IPS-11a (cell line): ENCODE results near the gene TBC1D22A.

Experiments
- H3K4me3 ChIP-seq: one replicate; pipeline ENCODE4 v1.5.1; 2013; ENCODE audit warnings: low read depth, low read length, control low read depth

Gene TBC1D22A

DNA sequence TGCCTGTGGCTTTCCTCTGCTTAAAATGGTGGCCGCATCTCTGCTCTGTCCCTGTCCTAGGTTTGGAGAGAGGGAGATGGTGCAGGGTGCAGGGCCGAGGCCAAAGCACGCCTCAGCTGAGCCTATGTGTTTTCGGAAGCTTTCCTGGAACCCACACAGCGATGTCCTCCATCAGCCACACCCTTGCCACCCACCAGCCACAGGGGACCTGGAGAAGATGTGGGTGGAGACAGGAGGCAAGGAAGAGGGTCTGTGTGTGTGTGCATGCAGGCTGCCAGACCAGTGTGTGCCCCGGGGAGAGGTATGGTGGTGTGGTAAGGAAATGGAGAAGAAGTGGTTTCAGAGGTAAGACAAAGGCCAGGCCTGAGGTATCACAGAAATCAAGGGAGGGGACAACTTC, 155.7 kb downstream of the TBC1D22A start:
- no peak overlapping the region for H3K4me3 ChIP-seq

DNA sequence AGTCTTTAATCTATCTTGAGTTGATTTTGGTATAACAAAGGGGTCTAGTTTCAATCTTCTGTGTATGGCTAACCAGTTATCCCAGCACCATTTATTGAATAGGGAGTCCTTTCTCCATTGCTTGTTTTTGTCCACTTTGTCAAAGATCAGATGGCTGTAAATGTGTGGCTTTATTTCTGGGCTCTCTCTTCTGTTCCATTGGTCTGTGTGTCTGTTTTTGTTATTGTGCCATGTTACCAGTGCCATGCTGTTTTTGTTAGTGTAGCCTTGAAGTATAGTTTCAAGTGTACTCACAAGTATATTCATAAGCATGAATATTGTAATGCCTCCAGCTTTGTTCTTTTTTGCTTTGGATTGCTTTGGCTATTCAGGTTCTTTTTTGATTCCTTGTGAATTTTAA, 159.6 kb downstream of the TBC1D22A start:
- H3K4me3 ChIP-seq: no peak overlapping the region

DNA sequence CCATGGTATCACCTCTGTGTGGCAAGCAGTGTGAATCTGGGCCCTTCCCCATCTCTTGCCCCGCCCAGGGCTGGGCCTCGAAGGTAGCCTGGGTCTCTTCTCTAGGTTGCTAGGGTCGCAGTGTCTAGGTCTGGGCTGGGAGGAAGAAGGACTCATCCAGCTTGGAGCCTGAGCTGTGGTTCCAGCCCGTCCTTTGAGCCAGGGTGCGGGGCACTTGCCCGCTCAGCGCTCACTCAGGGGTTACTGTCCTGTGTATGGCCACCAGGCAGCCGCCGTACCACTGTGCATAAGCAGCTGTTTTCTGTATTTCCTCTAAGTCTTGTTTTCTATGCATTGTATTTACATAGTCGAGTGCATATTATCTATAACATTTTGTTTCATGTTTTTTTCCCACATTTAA, 160.9 kb downstream of the TBC1D22A start:
- no peak overlapping the region for H3K4me3 ChIP-seq

DNA sequence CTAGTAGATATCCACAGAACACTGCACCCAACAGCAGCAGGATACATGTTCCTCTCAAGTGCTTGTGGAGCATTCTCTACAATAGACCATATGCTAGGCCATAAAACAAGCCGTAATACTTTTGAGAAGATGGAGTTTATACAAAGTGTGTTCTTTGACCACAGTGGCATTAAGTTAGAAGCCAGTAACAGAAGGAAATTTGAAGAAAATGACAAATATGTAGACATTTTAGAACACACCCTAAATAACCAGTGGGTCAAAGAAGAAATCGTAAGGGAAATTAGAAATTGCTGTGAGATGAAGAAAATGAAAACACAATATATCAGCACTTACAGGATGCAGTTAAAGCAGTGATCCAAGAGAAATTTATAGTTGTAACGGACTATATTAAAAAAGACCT, 163.4 kb downstream of the TBC1D22A start:
- no peak overlapping the region for H3K4me3 ChIP-seq

DNA sequence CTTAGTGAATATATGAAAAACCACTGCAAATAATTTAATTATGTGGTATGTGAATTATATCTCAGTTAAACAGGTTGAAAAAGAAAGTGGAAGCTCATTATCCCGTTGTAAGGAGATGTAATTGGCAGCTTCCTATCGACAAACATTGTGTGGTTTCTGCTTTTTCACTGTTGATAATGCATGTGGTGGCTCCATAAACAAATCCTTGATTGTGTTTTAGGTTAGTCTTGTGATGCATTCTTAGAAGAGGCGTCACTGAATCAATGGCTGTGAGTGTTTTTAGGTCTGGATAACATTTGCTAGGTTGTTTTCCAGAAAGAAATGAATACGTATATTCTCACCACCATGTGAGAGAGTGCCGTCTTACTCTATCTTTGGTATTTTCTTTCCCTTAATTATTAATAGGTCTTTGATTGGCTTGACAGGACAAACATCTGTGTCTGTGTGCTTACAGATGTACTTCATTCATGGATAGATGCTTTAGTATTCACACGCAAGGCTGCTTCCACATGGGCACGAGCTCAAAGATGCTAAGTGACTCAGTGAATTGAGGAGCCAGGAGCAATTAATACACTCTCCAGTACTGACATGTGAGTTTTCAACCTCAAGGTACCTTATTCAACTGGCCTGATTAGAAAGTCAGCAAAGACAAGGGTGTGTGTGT, 166.7 kb downstream of the TBC1D22A start:
- no peak overlapping the region for H3K4me3 ChIP-seq

DNA sequence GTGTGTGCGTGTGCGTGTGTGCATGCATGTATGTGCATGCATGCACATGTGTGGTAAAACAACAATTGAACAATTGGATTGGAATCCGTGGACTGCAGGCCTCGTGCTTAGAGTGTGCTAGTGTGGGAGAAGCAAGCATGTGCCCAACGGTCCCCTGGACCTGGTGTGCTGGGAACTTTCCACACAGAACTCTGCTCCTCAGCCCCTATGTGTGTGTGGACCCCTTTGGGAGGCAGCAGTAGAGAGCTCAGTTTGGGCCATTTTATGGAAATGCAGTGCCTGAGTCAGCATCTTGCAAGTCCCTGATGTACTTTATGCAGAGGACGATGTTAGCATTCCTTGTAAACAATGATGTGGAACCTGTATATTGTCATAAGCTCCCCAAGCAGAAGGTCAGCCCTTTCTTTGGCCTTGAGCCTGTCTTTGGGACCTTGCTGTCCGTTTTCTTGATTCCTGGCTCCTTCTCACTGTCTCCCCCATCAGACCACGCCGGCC, 167.3 kb downstream of the TBC1D22A start:
- no peak overlapping the region for H3K4me3 ChIP-seq

DNA sequence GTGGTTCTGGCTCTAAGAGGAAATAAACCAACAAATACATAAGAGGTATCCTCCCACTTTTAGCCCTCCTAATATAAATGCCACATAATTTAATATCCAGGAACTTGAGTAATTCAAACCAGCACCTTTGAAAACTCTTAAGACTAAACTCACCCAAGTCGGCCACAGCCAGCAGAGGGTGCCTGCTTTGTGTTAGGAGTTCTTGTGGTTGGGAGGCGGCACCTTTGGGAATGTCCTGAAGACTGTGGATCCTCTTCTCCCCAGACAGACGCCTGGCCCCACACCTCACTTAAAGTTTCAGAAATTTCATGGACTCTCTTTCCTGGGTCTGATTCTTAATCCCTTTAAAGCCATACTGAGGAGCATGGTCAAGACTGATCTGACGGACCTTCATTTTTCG, 169.0 kb downstream of the TBC1D22A start:
- H3K4me3 ChIP-seq: no peak overlapping the region

DNA sequence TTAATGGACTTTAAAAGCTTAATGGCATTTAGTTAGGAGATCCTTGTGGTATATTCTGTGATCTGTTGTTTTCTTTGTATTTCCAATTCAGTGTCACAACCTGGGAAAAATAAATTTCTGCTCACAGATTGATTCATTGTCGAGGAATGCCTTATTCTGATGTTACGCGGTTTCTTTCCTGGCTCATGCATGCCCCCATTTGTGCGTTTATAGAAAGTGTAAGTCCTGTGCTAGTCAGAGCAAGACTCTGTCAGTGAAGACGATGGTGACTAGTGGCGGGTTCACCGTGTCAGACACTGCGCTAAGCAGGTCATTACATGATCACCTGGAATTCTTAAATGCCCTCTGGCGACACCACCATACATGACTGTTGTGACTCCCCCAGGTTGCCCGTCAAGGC, 169.4 kb downstream of the TBC1D22A start:
- no peak overlapping the region for H3K4me3 ChIP-seq

DNA sequence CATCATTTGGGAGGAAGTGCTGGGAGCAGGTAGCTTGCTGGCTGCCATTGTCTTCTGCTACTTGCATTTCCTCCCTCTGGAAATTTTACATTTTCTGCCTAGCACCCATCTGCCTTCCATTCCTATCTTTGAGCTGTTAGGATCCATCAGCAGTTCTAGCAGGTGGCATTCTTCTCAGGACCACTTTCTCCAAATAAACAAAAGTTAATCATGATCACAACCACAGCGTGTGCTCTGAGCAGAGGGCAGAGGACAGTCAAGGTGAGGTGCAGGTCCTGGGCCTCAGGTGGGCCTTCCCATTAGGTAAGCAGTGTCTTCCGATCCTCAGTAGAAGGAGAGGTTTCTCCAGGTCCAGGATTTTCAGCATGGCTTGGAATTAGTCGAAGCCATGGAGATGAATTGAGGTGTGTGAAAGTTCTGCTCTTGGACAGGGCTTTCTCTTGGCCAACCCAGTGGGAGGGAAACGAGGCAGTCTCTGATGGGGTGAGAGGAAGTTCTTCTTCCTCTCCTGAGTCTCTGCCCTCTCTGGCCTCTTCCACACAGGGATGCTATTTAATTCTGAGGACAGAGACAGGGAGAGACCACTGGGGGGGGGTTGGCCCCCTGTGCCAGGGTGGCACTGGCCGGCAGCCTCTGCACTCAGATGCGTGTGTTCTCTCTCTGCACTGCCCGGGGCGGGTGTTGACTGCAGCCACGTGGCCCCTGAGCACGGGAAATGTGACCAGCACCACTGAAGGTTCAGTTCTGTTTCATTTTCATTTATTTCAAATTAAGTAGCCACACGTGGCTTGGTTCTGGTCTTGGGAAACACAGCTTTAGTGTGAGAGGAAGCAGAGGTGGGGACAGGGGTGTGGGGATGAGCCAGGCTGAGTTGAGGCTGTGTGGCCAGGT, 170.8 kb downstream of the TBC1D22A start:
- no peak overlapping the region for H3K4me3 ChIP-seq

DNA sequence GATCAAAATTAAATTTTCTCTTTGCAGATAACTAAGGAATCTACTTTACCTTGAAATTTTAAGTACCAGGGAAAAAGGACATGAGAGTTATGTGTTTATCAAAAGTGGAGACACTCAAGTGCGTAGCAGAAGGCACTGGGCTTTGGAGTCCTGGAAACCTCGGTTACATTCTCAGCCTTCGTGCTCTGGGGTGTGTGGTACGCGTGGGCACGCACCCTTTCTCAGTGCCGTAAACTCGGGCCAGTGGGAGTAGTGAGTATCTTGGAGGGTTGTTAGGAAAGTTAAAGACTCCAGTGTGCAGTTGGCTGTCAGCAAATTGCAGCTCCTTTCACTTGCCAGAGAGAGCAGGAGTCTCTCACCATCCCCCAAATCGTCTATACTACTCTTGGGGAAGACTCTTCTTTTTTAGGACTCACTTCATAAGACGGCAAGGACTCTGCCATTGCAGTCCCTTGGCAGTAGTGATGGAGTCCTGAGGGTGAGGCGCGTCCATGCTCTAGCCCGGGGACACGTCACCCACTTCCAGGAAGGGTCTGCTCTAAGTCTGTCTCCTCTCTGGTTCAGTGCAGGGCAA, 171.8 kb downstream of the TBC1D22A start:
- H3K4me3 ChIP-seq: no peak overlapping the region

DNA sequence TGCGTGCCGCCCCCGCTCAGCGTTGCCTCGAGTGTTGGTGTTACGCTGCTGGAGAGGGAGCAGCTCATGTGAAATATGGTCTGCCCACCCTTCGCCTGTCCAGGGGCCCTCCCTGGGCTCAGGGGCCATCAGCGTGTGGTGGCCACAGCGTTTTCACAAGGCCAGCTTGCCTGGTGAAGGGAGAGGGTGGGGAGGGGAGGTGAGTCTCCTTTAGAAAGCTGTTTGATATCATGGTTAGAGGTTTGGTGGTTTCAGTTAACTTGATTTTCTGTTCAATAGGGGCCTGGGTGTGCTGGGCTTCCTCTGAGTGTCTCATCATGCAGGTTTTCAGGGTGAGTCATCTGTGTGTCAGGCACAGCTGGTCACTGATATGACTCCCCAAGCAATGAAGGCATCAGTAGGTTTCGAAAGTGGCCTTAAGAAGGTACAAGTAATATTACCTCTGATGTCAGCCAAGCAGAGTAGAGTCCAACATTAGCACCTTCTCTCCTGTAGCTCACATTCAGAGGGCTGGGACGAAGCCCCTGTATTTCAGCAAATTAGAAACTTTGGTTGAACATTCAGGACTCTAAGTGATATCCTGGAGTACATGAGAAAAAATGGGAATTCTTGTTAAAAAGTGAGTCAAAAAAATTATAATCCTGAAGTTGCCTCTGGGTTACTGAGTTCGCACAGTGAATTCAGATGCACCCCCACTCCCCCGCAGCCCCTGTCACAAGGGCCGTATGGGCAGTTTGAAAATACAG, 172.5 kb downstream of the TBC1D22A start:
- no peak overlapping the region for H3K4me3 ChIP-seq

DNA sequence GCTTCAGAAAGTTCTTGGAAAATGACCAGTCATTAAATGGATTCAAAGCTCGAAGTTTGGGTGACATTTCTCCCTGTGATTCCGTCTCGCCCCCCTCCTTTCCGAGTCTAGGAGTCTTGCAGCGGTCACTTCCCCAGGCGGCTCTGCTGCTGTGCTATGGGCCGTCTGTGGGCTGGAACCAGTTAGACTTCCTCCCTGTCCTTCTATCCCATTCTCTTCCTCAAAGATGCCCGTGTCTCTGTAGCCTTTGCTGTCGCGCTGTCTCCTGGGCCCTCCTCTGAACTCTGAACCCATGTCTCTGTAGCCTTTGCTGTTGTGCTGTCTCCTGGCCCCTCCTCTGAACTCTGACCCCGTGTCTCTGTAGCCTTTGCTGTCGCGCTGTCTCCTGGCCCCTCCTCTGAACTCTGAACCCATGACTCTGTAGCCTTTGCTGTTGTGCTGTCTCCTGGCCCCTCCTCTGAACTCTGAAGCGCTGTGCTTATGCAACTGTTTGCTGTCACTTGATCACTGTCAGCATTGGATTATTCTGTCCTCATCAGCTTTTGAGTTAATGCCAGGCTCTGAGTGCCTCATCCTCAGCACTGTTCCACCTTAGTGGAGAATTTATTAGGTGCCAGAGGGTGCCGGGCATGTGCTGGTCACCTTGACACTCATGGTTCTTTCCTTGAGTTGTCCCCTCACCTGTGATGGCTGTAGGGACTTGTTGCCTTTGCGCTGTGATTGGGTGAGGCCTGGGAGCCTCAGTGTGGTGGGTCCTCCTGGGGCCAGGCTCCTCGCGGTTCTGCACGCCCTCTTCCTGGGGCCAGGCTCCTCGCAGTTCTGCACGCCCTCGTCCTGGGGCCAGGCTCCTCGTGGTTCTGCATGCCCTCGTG, 173.3 kb downstream of the TBC1D22A start:
- H3K4me3 ChIP-seq: no peak overlapping the region

DNA sequence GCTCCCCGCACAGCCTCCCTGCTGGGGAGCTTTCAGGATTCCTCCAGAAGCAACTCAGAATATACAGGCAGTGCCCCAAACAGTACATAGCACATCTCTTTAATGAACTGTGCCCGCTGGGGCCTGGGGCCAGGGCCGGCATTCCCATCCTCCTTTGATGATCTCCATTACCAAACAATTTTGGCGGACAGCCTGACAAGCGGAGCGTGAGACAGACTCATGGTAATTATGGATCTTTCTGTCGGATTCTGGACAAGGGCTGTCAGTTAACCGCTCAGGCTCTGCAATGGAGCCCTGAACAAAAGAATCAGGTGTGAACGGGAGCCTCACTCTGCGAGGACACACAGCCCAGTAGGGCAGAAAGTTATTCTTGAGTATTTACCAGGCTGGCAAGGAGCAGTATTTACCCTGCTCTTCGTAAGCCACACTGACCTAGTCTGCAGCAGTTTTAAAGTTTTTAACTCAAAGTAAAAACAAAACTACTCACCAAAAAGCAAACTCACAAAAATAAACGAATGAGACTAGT, 174.0 kb downstream of the TBC1D22A start:
- no peak overlapping the region for H3K4me3 ChIP-seq

DNA sequence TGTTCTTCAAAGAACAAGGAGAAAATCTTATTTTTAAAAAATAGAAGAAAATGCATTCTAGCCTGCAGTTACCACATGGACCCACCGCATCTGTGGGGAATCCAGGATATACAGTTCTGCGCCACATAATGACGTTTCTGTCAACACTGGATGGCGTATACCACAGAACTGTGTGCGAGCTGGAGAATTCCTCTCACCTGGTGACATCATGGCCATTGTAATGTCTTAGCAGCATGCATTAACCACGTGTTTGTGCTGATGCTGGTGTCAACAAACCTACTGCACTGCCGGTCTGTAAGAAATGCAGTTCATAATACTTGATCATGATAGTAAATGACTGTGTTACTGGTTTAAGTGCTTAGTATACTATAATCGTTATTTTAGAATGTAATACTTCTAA, 174.7 kb downstream of the TBC1D22A start:
- no peak overlapping the region for H3K4me3 ChIP-seq

DNA sequence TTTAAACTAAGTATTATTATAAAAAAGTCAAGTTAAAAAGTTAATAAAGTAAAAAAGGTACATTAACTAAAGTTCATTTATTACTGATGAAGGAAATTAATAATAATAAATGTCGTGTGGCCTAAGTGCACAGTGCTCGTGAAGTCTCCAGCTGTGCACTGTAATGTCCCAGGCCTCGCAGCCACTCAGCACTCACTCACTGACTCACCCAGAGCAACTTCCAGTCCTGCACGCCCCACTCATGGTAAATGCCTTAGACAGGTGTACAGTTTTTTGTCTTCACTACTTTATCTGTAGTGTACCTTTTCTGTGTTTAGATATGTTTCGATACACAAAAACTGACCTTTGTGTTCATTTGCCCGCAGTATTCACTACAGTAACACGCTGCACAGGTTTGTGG, 175.5 kb downstream of the TBC1D22A start:
- no peak overlapping the region for H3K4me3 ChIP-seq

DNA sequence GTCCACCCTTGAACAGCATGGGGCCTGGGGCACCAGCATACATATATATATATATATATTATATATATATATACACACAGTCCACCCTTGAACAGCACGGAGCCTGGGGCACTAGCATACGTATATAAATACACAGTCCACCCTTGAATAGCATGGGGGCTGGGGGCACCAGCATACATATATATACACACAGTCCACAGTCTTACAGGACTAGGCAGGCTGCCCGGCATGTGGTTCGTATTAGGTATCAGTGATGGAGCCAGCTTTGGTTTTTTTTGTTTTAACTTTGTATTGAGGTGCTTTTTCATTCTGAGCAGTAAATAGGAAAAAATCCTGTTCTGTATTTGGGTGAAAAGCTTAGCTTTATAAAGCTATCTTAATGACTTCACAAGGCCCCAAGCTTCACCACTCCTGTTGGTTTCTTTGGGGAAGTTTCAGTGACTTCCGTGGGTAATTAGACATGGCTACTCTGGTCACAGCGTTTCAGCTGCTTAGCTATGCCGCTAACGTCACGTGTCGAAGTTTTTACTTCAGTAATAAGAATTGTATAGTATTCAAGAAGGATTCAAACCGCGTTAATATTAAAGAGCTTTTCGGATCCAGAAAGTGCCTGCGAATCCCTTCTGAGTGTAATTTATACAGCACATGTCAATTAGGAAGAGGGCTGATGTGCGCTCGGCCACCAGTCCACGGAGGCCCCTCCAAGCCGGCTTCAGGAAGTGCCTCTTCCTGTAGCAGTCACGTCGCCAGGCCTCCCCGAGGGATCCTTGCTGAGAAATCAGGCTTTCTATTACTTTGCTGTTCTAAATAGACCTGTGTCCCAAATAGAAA, 179.7 kb downstream of the TBC1D22A start:
- no peak overlapping the region for H3K4me3 ChIP-seq

DNA sequence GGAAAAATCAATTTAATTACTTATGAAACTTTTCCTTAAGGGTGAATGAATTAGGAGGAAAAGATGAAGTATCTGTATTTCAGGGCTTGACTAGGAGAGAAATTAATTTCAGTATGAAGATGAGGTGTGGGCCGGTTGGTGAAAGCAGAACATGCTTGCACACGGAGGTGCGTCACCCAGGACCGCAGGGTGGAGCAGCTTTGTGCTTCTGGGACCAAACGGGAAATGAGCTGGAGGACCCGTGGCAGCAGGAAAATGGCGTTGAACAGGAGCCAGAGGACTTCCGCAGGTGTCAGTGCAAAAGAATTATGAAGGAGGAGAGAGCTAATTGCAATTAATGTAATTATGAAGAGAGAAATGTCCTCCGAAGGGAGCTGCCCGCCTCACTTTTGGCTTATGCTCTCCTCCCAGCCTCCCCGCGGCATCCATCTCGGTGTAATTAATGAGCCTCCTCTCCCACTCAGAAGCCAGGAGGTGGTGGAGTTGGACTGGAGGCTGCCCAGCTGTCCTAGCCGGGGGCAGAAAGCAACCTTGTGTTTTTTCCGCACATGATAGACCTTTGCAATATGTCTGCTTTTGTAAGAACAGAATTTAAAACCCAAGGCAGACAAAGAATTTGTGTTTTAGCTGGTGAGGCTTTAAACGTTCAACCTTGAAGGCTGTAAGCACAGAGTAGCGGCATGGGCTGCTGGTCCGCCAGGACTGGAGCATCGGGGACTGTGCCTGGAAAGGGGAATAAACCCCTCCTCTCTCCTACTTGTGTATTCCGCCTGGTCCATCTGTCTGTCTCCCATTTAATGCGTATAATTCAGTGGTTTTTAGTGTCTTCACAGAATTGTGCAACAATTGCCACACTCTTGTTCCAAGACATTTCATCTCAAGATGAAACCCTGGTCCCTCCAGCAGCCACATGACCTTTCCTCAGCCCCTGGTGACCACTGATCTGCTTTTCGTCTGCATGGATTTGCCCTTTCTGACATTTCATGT, 180.6 kb downstream of the TBC1D22A start:
- H3K4me3 ChIP-seq: no peak overlapping the region

DNA sequence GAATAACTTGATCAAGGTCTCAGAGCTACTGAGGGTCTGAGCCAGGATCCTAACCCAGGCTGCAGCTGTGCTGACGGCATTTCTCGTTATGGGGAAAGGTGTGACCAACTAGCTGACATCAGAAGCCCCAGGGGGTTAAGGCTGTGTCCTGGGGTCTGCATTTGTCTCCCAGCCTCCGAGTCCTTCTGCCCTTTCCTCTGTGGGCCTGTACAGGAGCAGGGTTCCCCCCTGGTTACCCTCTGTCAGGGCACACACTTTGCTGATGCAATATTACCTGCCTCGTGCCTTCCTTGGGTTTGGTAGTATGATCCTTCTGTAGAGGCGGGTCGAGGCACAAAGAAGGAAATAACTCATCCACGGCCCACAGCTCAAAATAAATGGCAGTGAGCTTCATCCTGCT, 183.0 kb downstream of the TBC1D22A start:
- no peak overlapping the region for H3K4me3 ChIP-seq
